Upper lobe of left lung (tissue), 6 donors: Measurements from ENCODE around the gene SARNP. TPM values are rescaled to one million over a fixed set of nuclear protein-coding genes. Genes with fewer than 3 reads are reported as not detected.

Experiments
- ATAC-seq, 2 donors: fragments of 200-7000 bp; cut with Tn5 transposase; one replicate each; pipeline ENCODE4 v1.9.1; 2022; ENCODE audit warnings: mild to moderate bottlenecking in 2 of 2, moderate library complexity in 2 of 2; ENCODE audit not compliant: low FRiP score in 2 of 2
- DNase-seq, 2 donors: peaks; one replicate each; pipeline ENCODE4 v3.0.0-alpha.2; 2019 to 2020
- H3K27ac ChIP-seq, 4 donors: fragments of 200-600 bp; sonication (generic); one replicate each; pipeline ENCODE4 v1.5.1; 2016 to 2019
- H3K27me3 ChIP-seq, 4 donors: fragments of 200-600 bp; sonication (generic); one replicate each; pipeline ENCODE4 v1.5.1; 2017 to 2019
- H3K36me3 ChIP-seq, 4 donors: fragments of 200-600 bp; sonication (generic); one replicate each; pipeline ENCODE4 v1.5.1; 2016 to 2019
- H3K4me1 ChIP-seq, 4 donors: fragments of 200-600 bp; sonication (generic); one replicate each; pipeline ENCODE4 v1.5.1; 2018 to 2019
- H3K4me3 ChIP-seq, 4 donors: fragments of 200-600 bp; sonication (generic); one replicate each; pipeline ENCODE4 v1.5.1; 2017 to 2019; ENCODE audit warnings: mild to moderate bottlenecking in 2 of 4, moderate library complexity in 1 of 4
- H3K9me3 ChIP-seq, 4 donors: fragments of 200-600 bp; sonication (generic); one replicate each; pipeline ENCODE4 v1.5.1; 2018 to 2019
- EP300 ChIP-seq, 4 donors: sonication (generic); formaldehyde crosslinking; IDR thresholded peaks; one replicate each; pipeline ENCODE4 v1.5.1; 2017; ENCODE audit warnings: antibody characterized with exemption in 4 of 4, control low read depth in 2 of 4
- POLR2A ChIP-seq, 4 donors: fragments of 450-650 bp; IDR thresholded peaks; one replicate each; pipeline ENCODE4 v1.5.1; 2016 to 2017; ENCODE audit warnings: antibody characterized with exemption in 4 of 4, mild to moderate bottlenecking in 2 of 4
- POLR2AphosphoS5 ChIP-seq, 2 donors: sonication (generic); formaldehyde crosslinking; IDR thresholded peaks; one replicate each; pipeline ENCODE4 v1.5.1; 2017; ENCODE audit warnings: antibody characterized with exemption in 2 of 2
- WGBS, 2 donors: methylation state at CpG; one replicate each; pipeline ENCODE4 v1.1.5; 2017 to 2018; 5-methylcytosine and 5-hydroxymethylcytosine counted together
- total RNA-seq, 6 donors: library from RNA; depleted of rRNA in 4 of 6; stranded (reverse); fragments of >200 nt in 4 of 6; gene quantifications; one replicate each; pipeline versions ENCODE4 v1.1.0 to v1.2.1, GENCODE V29; 2016 to 2021
- TF ChIP-seq, protein P1 (sequence below), 6 experiments: fragments of 450-650 bp in 4 of 6; fragments of 200-600 bp in 2 of 6; sonication (generic) in 2 of 6; IDR thresholded peaks; one replicate each; pipeline ENCODE4 v1.5.1; 2016 to 2019; ENCODE audit warnings: antibody characterized with exemption in 6 of 6
- donor health status: DM: no; HTN: no; CAD: no; lungs with moderate emphysema.
- donor health status: DM: no; HTN: yes; CAD: no; lungs with severe emphysema.

Gene SARNP
- total RNA-seq, 6 donors from 2014 or later: 39.1 to 69.3 (median 54.9) TPM

DNA sequence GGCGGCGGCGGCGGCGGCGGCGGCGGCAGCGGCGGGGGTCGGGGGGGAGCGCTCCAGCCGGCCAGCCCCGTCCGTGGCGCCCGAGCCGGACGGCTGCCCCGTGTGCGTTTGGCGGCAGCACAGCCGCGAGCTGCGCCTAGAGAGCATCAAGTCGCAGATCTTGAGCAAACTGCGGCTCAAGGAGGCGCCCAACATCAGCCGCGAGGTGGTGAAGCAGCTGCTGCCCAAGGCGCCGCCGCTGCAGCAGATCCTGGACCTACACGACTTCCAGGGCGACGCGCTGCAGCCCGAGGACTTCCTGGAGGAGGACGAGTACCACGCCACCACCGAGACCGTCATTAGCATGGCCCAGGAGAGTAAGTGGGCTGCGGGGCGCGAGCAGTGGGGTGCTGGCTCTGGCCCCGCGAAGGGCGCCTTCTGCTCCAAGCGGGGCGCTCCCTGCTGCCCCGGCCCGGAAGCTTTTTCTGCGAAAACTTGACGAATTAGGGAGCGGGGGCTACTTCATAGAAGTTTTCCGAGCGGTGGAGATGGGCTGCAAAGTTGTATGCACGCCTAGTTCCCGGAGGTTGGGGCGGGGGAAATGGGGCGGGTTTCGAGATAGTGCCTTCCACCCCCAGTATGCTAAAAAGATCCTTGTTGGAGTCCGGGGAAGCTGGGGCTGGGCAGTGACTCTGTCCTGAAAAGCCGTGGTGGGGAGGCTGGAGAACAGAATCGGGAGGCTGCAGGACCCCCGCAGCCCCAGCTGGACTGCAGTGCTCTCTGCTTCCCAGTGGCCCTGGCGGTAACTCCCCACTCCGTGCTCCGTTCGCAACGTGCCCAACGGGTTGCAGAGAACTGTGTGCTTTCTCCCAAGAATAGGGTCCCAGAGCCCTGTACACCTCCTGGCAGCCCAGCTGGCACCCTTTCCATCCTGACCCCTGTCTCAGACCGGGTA, 73.9 kb downstream of the SARNP start:
- H3K4me3 ChIP-seq: peak overlapping the region; percentile 15 to 63 (median 60)
- H3K36me3 ChIP-seq: no peaks in the 10 kb centered on the region
- ATAC-seq (peak; percentile 59 to 60), DNase-seq (peak; percentile 66 to 89)
- H3K4me1 ChIP-seq: peaks cover 12 to 28% (median 21%) of the 10 kb centered on the region in 4 donors
- 0 to 2% methylated on average over 20 to 43 of the region's 73 CpGs for WGBS, 2 donors
- TF ChIP-seq, protein P1, sequence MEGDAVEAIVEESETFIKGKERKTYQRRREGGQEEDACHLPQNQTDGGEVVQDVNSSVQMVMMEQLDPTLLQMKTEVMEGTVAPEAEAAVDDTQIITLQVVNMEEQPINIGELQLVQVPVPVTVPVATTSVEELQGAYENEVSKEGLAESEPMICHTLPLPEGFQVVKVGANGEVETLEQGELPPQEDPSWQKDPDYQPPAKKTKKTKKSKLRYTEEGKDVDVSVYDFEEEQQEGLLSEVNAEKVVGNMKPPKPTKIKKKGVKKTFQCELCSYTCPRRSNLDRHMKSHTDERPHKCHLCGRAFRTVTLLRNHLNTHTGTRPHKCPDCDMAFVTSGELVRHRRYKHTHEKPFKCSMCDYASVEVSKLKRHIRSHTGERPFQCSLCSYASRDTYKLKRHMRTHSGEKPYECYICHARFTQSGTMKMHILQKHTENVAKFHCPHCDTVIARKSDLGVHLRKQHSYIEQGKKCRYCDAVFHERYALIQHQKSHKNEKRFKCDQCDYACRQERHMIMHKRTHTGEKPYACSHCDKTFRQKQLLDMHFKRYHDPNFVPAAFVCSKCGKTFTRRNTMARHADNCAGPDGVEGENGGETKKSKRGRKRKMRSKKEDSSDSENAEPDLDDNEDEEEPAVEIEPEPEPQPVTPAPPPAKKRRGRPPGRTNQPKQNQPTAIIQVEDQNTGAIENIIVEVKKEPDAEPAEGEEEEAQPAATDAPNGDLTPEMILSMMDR (IDR thresholded peaks at IDR 0.05): peak in 2 of 6 experiments; percentile 21 to 25
- TF ChIP-seq POLR2AphosphoS5 (IDR thresholded peaks at IDR 0.05): no peak
- peak overlapping the region in 3 of 4 donors; percentile 50 to 74 (median 63) for H3K27ac ChIP-seq
- H3K27me3 ChIP-seq: peaks cover 0 to 4% (median 2%) of the 10 kb centered on the region in 4 donors
- no peaks in the 10 kb centered on the region for H3K9me3 ChIP-seq

DNA sequence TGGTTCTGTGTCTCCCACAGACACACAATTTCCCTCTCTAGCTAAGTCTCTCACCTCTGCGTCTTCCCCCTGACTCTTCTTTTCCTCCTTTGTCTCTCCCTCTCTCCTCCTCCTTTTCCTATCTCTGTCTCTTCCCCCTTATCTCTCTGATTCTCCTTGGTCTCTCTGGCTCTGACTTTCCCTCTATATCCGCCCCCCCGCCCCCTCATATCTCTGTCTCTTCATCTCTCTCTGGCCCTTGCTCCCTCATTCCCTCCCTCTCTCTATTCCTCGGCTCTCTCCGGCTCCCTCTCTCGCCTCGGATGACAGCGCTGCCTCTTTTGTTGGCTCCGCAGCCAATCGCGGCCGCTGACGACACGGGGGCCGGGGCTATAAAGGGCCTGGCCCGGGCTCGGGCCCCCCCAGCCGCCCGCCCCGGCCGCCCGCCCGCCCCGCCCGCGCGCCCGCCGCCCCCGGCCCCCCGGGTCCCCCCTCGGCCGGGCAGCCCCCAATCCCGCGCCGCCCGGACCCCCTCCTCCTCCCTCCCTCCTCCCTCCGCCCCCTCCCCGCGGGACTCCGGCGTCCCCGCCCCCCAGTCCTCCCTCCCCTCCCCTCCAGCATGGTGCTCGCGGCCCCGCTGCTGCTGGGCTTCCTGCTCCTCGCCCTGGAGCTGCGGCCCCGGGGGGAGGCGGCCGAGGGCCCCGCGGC, 74.7 kb downstream of the SARNP start, which contains the start of gene GDF11:
Gene GDF11, plus strand, starts transcription at position 404 of the 687 bp plus-strand sequence. Its CDS starts 195 bp downstream, at position 599.
- WGBS, 2 donors: 1% methylated on average over 15 to 16 of the region's 53 CpGs
- Histone ChIP-seq H3K27me3 (peaks cover 0 to 4% (median 2%) of the 10 kb centered on the region in 4 donors), H3K36me3 (no peaks in the 10 kb centered on the region), H3K4me1 (peaks cover 16 to 35% (median 29%) of the 10 kb centered on the region in 4 donors), H3K9me3 (no peaks in the 10 kb centered on the region), H3K4me3 (peak within 1 kb of the TSS; percentile 15 to 63 (median 60)), H3K27ac (peak within 1 kb of the TSS; percentile 42 to 74 (median 56))
- ATAC-seq (peak in 1 of 2 donors; percentile 83), DNase-seq (peak; percentile 81 to 92)
- no peak for TF ChIP-seq EP300 (IDR thresholded peaks at IDR 0.05)
- TF ChIP-seq, protein P1 (IDR thresholded peaks at IDR 0.05): no peak
- TF ChIP-seq POLR2A (IDR thresholded peaks at IDR 0.05): peak in 1 of 4 donors; percentile 26
- peak in 1 of 2 donors; percentile 80 for TF ChIP-seq POLR2AphosphoS5 (IDR thresholded peaks at IDR 0.05)

DNA sequence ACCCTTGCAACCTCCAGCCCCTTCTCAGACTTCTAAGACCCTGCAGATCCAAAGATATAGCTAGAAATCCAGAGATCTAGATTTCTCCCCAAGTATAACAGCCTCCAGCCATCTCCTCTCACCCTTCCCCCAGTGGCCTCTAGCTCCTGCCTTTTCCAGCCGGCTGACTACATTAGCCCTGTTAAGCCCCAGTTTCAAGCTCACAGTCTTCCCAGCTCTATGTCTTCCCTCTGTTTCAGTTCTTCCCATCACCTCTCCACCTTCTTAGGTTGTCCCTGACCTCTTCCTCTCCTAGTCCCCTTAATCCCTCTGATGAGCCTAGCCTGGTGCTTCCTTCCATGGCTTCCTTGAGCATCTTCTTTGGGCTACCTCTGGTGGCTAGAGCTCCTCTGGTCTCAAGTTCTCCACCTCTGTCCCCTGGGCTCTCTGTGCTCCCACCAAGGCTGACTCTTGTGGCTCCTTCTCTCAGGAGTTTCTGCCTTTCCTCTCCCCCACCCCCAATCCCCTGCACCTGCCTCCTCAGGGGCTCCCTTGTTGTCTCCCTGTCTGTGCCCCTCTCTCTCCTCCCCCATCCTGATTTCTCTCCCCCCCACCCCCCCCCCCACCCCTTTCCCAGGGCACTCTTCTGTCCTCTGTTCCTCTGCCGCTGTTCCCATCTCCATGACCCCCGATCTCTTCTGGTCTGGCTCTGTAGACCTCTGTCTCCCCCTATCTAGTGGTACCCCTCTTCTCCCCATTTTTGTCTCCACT, 75.4 kb downstream of the SARNP start:
- 22 to 28% methylated on average over 3 of the region's 3 CpGs for WGBS, 2 donors
- no peak for TF ChIP-seq POLR2A (IDR thresholded peaks at IDR 0.05)
- TF ChIP-seq EP300 (IDR thresholded peaks at IDR 0.05): no peak
- TF ChIP-seq, protein P1 (IDR thresholded peaks at IDR 0.05): no peak
- Histone ChIP-seq H3K27ac (peak overlapping the region in 1 of 4 donors; percentile 74), H3K9me3 (no peaks in the 10 kb centered on the region), H3K36me3 (no peaks in the 10 kb centered on the region), H3K27me3 (peaks cover 0 to 4% (median 2%) of the 10 kb centered on the region in 4 donors), H3K4me1 (peaks cover 24 to 43% (median 36%) of the 10 kb centered on the region in 4 donors), H3K4me3 (no peak overlapping the region)
- peak in 1 of 2 donors; percentile 0 for DNase-seq
- no peak for ATAC-seq

DNA sequence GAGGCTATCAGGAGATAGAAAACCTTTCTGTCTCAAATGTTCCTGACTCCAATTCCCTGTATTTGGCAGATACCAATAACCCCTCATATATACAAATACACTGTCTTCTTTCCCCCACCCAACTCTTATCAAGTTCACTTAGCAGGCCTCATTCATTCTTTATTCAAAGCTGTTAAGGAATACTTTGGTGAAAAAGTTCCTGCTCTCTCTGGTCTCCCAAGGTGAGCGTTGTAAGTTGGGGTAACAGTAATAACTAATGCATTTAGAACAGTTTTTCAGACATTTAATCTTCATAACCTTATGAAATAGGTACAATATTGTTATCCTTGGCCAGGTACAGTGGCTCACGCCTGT, 78.5 kb downstream of the SARNP start:
- DNase-seq: no peak
- no peaks in the 10 kb centered on the region for H3K9me3 ChIP-seq
- TF ChIP-seq, protein P1 (IDR thresholded peaks at IDR 0.05): no peak
- TF ChIP-seq EP300 (IDR thresholded peaks at IDR 0.05): no peak
- TF ChIP-seq POLR2AphosphoS5 (IDR thresholded peaks at IDR 0.05): no peak
- no peak for TF ChIP-seq POLR2A (IDR thresholded peaks at IDR 0.05)
- no peaks in the 10 kb centered on the region for H3K36me3 ChIP-seq
- ATAC-seq: no peak
- 71 to 76% methylated on average over 2 of the region's 2 CpGs for WGBS, 2 donors
- peak overlapping the region in 3 of 4 donors; percentile 43 to 61 (median 53) for H3K4me3 ChIP-seq
- no peak overlapping the region for H3K27ac ChIP-seq
- peaks cover 22 to 30% (median 27%) of the 10 kb centered on the region in 4 donors for H3K4me1 ChIP-seq
- peaks cover 0 to 4% (median under 1%) of the 10 kb centered on the region in 4 donors for H3K27me3 ChIP-seq
